G401.6 (cell line): Measurements from ENCODE around the gene METAP2.

ENCODE experiments used
- FAIRE-seq: peaks from 2 replicates; lab custom pipeline; 2012; peaks lifted over from hg19 to GRCh38; lab: Jason Lieb, UNC

Gene METAP2

GRCh38 chr12:95549392-95550084 is 75.6 kb downstream of the METAP2 start:
- FAIRE-seq: no peak

- no peak for FAIRE-seq
Observed at GRCh38 chr12:95551305-95551704, 77.4 kb downstream of the METAP2 start, which contains the start of gene USP44. USP44 (minus strand) TSS chr12:95551476; CDS start chr12:95534256, 17,220 bp downstream.

- FAIRE-seq: peak; percentile 17
Observed at GRCh38 chr12:95551913-95552516, 78.1 kb downstream of the METAP2 start.

- no peak for FAIRE-seq
Observed at GRCh38 chr12:95553197-95553943, 79.4 kb downstream of the METAP2 start.

GRCh38 chr12:95554532-95555071 is 80.7 kb downstream of the METAP2 start:
- no peak for FAIRE-seq

- FAIRE-seq: no peak
Observed at GRCh38 chr12:95557625-95558024, 83.7 kb downstream of the METAP2 start.
